OCI-LY7 (cell line): ENCODE measurements around the gene ZNF189. TPM values are rescaled to one million over a fixed set of nuclear protein-coding genes. Genes with fewer than 3 reads are reported as not detected.

Experiments used
- BruUV-seq: library from RNA; stranded (reverse); fragments of 400-500 nt; replicated peaks from 2 replicates; lab custom pipeline; 2021; lab: Mats Ljungman, UMichigan
- CTCF ChIA-PET: fragments of 300-600 bp; sonication (Branson Sonifier 250); formaldehyde crosslinking; loops from one replicate; lab custom pipeline; 2022; ENCODE audit warnings: antibody characterized with exemption; ENCODE audit not compliant: unreplicated experiment; lab: Charles Lee
- POLR2A ChIA-PET: fragments of 300-600 bp; sonication (Branson Sonifier 250); formaldehyde crosslinking; loops from one replicate; lab custom pipeline; 2022; ENCODE audit warnings: antibody characterized with exemption; lab: Charles Lee
- DNase-seq: peaks from one replicate; pipeline ENCODE4 v3.0.0-alpha.2; 2015; ENCODE audit warnings: low spot score
- H2AFZ ChIP-seq: fragments of 200-600 bp; sonication (generic), shearing (Covaris generic); 2 replicates; pipeline ENCODE4 v1.6.1; 2014; ENCODE audit warnings: mild to moderate bottlenecking, antibody characterized with exemption, low read length, moderate library complexity
- H3K27ac ChIP-seq: fragments of 200-600 bp; sonication (generic); 2 replicates; pipeline ENCODE4 v1.5.1; 2014; ENCODE audit warnings: mixed run types, low read depth, mild to moderate bottlenecking, moderate library complexity, low read length, inconsistent platforms; ENCODE audit not compliant: poor library complexity, severe bottlenecking
- H3K36me3 ChIP-seq: fragments of 200-600 bp; sonication (generic); 2 replicates; pipeline ENCODE4 v1.6.1; 2014; ENCODE audit warnings: mild to moderate bottlenecking, antibody characterized with exemption, low read length, moderate library complexity, mixed read lengths; ENCODE audit not compliant: insufficient read depth
- H3K4me1 ChIP-seq: fragments of 200-600 bp; sonication (generic); 2 replicates; pipeline ENCODE4 v1.5.1; 2014; ENCODE audit warnings: mild to moderate bottlenecking, low read length; ENCODE audit not compliant: insufficient read depth, poor library complexity, severe bottlenecking
- H3K4me2 ChIP-seq: fragments of 200-600 bp; sonication (generic); 2 replicates; pipeline ENCODE4 v1.6.1; 2014; ENCODE audit warnings: mild to moderate bottlenecking, low read length
- H3K4me3 ChIP-seq: fragments of 200-600 bp; sonication (generic); 2 replicates; pipeline ENCODE4 v1.5.1; 2014; ENCODE audit warnings: mild to moderate bottlenecking, low read depth, low read length; ENCODE audit not compliant: poor library complexity, severe bottlenecking
- H3K79me2 ChIP-seq: fragments of 200-600 bp; sonication (generic); 2 replicates; pipeline ENCODE4 v1.6.1; 2016; ENCODE audit warnings: low read depth, mild to moderate bottlenecking, low read length, moderate library complexity, mixed read lengths; ENCODE audit not compliant: insufficient read depth
- H3K9me2 ChIP-seq: fragments of 200-600 bp; sonication (generic); 2 replicates; pipeline ENCODE4 v1.6.1; 2016; ENCODE audit warnings: mild to moderate bottlenecking, low read length, mixed read lengths; ENCODE audit not compliant: insufficient read depth
- H3K9me3 ChIP-seq: fragments of 200-600 bp; sonication (generic); 2 replicates; pipeline ENCODE4 v1.6.1; 2014; ENCODE audit warnings: mild to moderate bottlenecking, mixed run types, low read length, mixed read lengths
- H4K20me1 ChIP-seq: fragments of 200-600 bp; sonication (generic); 2 replicates; pipeline ENCODE4 v1.6.1; 2014; ENCODE audit warnings: mild to moderate bottlenecking, antibody characterized with exemption, low read length, moderate library complexity, mixed read lengths; ENCODE audit not compliant: insufficient read depth
- CTCF ChIP-seq: fragments of 200-600 bp; sonication (generic); conservative IDR thresholded peaks from 2 replicates; pipeline ENCODE4 v1.5.1; 2014; ENCODE audit warnings: mild to moderate bottlenecking, antibody characterized with exemption, low read length, moderate library complexity, mixed read lengths
- EZH2phosphoT487 ChIP-seq: fragments of 200-600 bp; sonication (generic); IDR thresholded peaks from 2 replicates; pipeline ENCODE4 v1.6.1; 2018; ENCODE audit warnings: low read depth, borderline replicate concordance, mild to moderate bottlenecking, mixed run types, antibody characterized with exemption, low read length, moderate library complexity, mixed read lengths
- intact Hi-C: fragments of 100-400 bp; cut with micrococcal nuclease; formaldehyde crosslinking; loops from one replicate; pipeline ENCODE4 v1.10.0; 2022; ENCODE audit not compliant: unreplicated experiment
- total RNA-seq, 2 experiments: library from RNA; depleted of rRNA in 1 of 2; stranded (reverse); fragments of >200 nt in 1 of 2; shearing (Covaris generic) in 1 of 2; gene quantifications; 2 replicates each; pipeline ENCODE4 v1.2.3, GENCODE V29; 2014 to 2022

ZNF189 gene
- total RNA-seq, 2 experiments from 2014 or later: 11.0 to 17.3 TPM

- Histone ChIP-seq H3K4me1 (peaks cover 12% of the 10 kb centered on the region), H3K27ac (no peak overlapping the region), H3K9me2 (no peaks in the 10 kb centered on the region), H4K20me1 (no peaks in the 10 kb centered on the region), H3K4me2 (no peak overlapping the region), H3K9me3 (no peaks in the 10 kb centered on the region), H3K79me2 (no peaks in the 10 kb centered on the region), H3K36me3 (no peaks in the 10 kb centered on the region), H3K4me3 (no peak overlapping the region), H2AFZ (no peak overlapping the region)
- intact Hi-C loops: no loop called here
- BruUV-seq: no TSS peak
- TF ChIP-seq EZH2phosphoT487 (no peak), CTCF (no peak)
- CTCF ChIA-PET: no interaction called here
- POLR2A ChIA-PET: interaction anchor here (1.1 kb wide), 1 partner anchor 10 kb away, joined by 4 read pairs; no protein-coding TSS in a partner anchor
- DNase-seq: no peak
Observed at GRCh38 chr9:101433229-101433628, 34.6 kb downstream of the ZNF189 start.

DNA sequence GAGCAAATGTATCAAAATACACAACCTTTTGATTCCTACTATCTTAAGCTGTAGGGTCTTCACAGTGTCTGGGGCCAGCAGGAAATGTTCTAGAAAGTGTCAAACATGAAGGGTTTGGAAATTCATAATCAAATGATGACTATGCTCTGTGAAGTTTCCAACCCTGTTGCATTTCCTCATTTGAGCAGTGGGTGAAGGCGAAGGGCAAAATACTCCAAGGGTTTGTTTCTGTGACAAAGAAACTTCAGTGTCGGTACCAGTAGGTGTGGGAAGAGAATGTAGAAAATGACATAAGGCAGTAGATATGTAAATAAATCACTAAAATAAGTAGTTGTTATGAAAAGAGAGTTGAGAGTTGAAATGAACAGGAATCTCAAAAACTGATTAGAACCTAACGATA lies 36.3 kb downstream of the ZNF189 start:
- ChIA-PET POLR2A (interaction anchor here (1.2 kb wide), 1 partner anchor 8 kb away, joined by 3 read pairs; no protein-coding TSS in a partner anchor), CTCF (no interaction called here)
- no TSS peak for BruUV-seq
- Histone ChIP-seq H3K4me2 (no peak overlapping the region), H3K4me3 (no peak overlapping the region), H3K4me1 (peaks cover 6% of the 10 kb centered on the region), H2AFZ (no peak overlapping the region), H3K36me3 (no peaks in the 10 kb centered on the region), H3K9me2 (no peaks in the 10 kb centered on the region), H3K9me3 (no peaks in the 10 kb centered on the region), H3K27ac (no peak overlapping the region), H3K79me2 (no peaks in the 10 kb centered on the region), H4K20me1 (no peaks in the 10 kb centered on the region)
- DNase-seq: no peak
- TF ChIP-seq CTCF: no peak
- no peak for TF ChIP-seq EZH2phosphoT487
- intact Hi-C loops: no loop called here

GRCh38 chr9:101435601-101436079 lies 37.0 kb downstream of the ZNF189 start, which contains the start of gene ALDOB:
Gene ALDOB, minus strand, starts transcription at chr9:101435774. Its CDS starts 4,887 bp downstream, at chr9:101430887.
- BruUV-seq: no TSS peak
- CTCF ChIA-PET: no interaction called here
- H3K4me1 ChIP-seq: peaks cover 11% of the 10 kb centered on the region
- no peak within 1 kb of the TSS for H3K27ac ChIP-seq
- no peaks in the 10 kb centered on the region for H3K9me2 ChIP-seq
- no peaks in the 10 kb centered on the region for H3K36me3 ChIP-seq
- H4K20me1 ChIP-seq: no peaks in the 10 kb centered on the region
- TF ChIP-seq CTCF (no peak), EZH2phosphoT487 (no peak)
- no peaks in the 10 kb centered on the region for H3K79me2 ChIP-seq
- H3K9me3 ChIP-seq: no peaks in the 10 kb centered on the region
- POLR2A ChIA-PET: interaction anchor here (1.0 to 1.2 kb wide), 2 partner anchors 9 to 64 kb away, joined by 3 to 6 read pairs; no protein-coding TSS in a partner anchor
- H3K4me3 ChIP-seq: no peak within 1 kb of the TSS
- no peak for DNase-seq
- H2AFZ ChIP-seq: no peak within 1 kb of the TSS
- H3K4me2 ChIP-seq: no peak within 1 kb of the TSS
- intact Hi-C loops: no loop called here
